ENCODE data around the gene EXOSC1. TPM values are rescaled to one million over a fixed set of nuclear protein-coding genes. Genes with fewer than 3 reads are reported as not detected.
A peak's percentile ranks its signal among the peaks of the same experiment; 100 is the strongest.

The EXOSC1 gene
- total RNA-seq, 1 experiment from 2014 or later: 34.7 TPM

DNA sequence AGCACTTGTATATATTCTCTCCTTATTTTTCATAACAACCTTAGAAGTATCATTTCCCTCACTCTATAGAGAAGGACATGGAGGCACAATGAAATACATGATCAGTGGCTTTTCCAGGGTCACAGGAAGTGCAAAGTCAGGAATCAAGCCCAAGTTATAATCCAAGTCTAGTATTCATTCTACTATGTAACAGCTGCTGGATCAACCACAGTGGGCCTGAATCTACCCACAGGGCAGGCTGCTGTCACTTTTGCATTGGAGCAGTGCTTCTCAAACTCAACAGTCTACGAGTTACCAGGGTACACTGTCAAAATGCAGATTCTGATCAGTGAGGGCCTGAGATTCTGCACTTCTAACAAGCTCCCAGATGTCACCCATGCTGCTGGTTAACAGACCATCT lies 18.4 kb upstream of the EXOSC1 start:
- Histone ChIP-seq H3K9me3 (ENCODE audit: low read length) (no peaks in the 10 kb centered on the region), H3K9ac (ENCODE audit: low read length) (no peak overlapping the region), H3K4me3 (ENCODE audit: low read length) (no peak overlapping the region), H3K27ac (ENCODE audit: low read length) (no peak overlapping the region), H3F3A (ENCODE audit: low read length, unreplicated experiment) (peaks cover 6% of the 10 kb centered on the region), H3K4me2 (ENCODE audit: low read length) (no peak overlapping the region), H3K4me1 (ENCODE audit: insufficient read depth, low read length) (peaks cover 11% of the 10 kb centered on the region), H3K9me2 (replicated peaks; ENCODE audit: low read length) (no peaks in the 10 kb centered on the region), H2AFZ (ENCODE audit: low read length) (no peak overlapping the region), H3K27me3 (ENCODE audit: low read length) (no peaks in the 10 kb centered on the region), H3K36me3 (ENCODE audit: low read depth, low read length) (peaks cover 66% of the 10 kb centered on the region), H3K79me2 (ENCODE audit: low read length) (no peaks in the 10 kb centered on the region), H4K20me1 (ENCODE audit: low read length) (no peaks in the 10 kb centered on the region)
- intact Hi-C loops (cut with micrococcal nuclease): loop anchor here (1.0 to 5.0 kb wide), 3 partner anchors 33 to 148 kb away; partner anchors contain the start of genes MMS19 and UBTD1
- ATAC-seq (peak; percentile 5; the same call in 1 of the 2 replicates), DNase-seq (no peak)
- BruUV-seq (replicated peaks): no TSS peak
- CTCF ChIA-PET: no interaction called here
- POLR2A ChIA-PET (ENCODE audit: unreplicated experiment): no interaction called here
- TF ChIP-seq, protein P1, sequence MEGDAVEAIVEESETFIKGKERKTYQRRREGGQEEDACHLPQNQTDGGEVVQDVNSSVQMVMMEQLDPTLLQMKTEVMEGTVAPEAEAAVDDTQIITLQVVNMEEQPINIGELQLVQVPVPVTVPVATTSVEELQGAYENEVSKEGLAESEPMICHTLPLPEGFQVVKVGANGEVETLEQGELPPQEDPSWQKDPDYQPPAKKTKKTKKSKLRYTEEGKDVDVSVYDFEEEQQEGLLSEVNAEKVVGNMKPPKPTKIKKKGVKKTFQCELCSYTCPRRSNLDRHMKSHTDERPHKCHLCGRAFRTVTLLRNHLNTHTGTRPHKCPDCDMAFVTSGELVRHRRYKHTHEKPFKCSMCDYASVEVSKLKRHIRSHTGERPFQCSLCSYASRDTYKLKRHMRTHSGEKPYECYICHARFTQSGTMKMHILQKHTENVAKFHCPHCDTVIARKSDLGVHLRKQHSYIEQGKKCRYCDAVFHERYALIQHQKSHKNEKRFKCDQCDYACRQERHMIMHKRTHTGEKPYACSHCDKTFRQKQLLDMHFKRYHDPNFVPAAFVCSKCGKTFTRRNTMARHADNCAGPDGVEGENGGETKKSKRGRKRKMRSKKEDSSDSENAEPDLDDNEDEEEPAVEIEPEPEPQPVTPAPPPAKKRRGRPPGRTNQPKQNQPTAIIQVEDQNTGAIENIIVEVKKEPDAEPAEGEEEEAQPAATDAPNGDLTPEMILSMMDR (conservative IDR thresholded peaks at IDR 0.05; ENCODE audit: low read depth, low read length): no peak
- TF ChIP-seq EZH2phosphoT487 (IDR thresholded peaks at IDR 0.05; ENCODE audit: borderline replicate concordance, low read length): no peak
- TF ChIP-seq EZH2 (IDR thresholded peaks at IDR 0.05; ENCODE audit: low read length, unreplicated experiment): no peak

DNA sequence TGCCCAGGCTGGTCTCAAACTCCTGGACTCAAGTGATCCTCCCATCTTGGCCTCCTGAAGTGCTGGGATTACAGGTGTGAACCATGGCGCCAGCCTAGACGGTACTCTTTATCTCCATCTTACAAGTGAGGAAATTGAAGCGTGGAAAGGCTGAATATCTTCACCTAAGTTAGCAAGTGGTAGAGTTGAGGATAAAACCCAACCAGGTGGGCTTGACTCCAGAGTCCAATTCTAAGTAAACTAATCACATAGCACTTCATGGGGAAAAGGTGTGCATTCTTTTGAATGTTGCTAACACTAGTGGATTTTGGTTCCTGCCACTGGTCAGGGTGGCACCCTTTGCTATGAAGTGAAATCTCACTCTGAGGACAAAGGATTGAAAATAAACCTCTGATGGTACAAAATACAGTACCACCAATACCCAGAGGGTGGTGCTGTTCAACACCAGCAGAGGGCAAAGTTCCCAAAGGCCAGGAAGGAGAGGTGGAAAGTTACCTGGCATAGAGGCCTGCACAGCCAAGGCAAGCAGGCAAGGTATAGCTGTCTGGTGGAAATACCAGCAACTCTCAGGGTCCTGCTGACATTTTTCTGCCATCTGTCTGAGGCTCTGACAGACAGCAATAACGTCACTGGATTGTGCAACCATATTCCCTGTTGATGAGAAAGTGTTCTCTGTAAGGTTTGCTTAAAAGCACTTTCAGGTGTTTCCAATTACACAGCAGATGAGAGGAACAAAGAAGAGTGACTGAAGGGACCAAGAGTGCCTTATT lies 17.7 kb upstream of the EXOSC1 start:
- Histone ChIP-seq H2AFZ (ENCODE audit: low read length) (no peak overlapping the region), H3K79me2 (ENCODE audit: low read length) (no peaks in the 10 kb centered on the region), H3K9me3 (ENCODE audit: low read length) (no peaks in the 10 kb centered on the region), H3K27ac (ENCODE audit: low read length) (no peak overlapping the region), H3K27me3 (ENCODE audit: low read length) (no peaks in the 10 kb centered on the region), H3K4me1 (ENCODE audit: insufficient read depth, low read length) (peaks cover 11% of the 10 kb centered on the region), H3K4me3 (ENCODE audit: low read length) (no peak overlapping the region), H3F3A (ENCODE audit: low read length, unreplicated experiment) (peaks cover 6% of the 10 kb centered on the region), H3K4me2 (ENCODE audit: low read length) (no peak overlapping the region), H3K36me3 (ENCODE audit: low read depth, low read length) (peaks cover 70% of the 10 kb centered on the region), H3K9me2 (replicated peaks; ENCODE audit: low read length) (no peaks in the 10 kb centered on the region), H3K9ac (ENCODE audit: low read length) (no peak overlapping the region), H4K20me1 (ENCODE audit: low read length) (no peaks in the 10 kb centered on the region)
- DNase-seq (peak; percentile 72), ATAC-seq (peak; percentile 59)
- intact Hi-C loops (cut with micrococcal nuclease): loop anchor here (1.0 to 5.0 kb wide), 4 partner anchors 34 to 149 kb away; partner anchors contain the start of genes MMS19 and UBTD1
- CTCF ChIA-PET: no interaction called here
- no TSS peak for BruUV-seq (replicated peaks)
- POLR2A ChIA-PET (ENCODE audit: unreplicated experiment): no interaction called here
- TF ChIP-seq, protein P1 (conservative IDR thresholded peaks at IDR 0.05; ENCODE audit: low read depth, low read length): peak; percentile 84
- TF ChIP-seq EZH2phosphoT487 (IDR thresholded peaks at IDR 0.05; ENCODE audit: borderline replicate concordance, low read length): no peak

DNA sequence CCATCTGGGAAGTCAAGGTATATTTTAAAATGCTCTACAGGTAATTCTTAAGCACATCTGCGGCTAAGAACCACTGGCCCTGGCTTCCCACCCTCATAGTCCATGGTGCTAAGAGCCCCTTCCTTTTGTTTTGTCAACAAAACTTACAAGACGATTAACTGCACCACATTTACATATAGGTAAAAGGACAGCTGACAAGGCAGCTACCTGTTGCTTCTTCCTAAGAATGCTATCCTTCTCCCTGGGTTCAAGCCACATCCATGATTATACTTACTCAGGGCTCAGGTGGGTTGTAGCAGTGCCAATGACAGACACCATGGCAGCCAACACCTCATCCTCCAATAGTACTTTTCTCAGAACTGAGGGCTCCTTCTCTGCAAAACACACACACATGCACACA lies 16.5 kb upstream of the EXOSC1 start:
- H3K27ac ChIP-seq (ENCODE audit: low read length): no peak overlapping the region
- DNase-seq (no peak), ATAC-seq (no peak)
- peaks cover 8% of the 10 kb centered on the region for H3K4me1 ChIP-seq (ENCODE audit: insufficient read depth, low read length)
- H2AFZ ChIP-seq (ENCODE audit: low read length): no peak overlapping the region
- no peaks in the 10 kb centered on the region for H3K9me2 ChIP-seq (replicated peaks; ENCODE audit: low read length)
- no peak overlapping the region for H3K9ac ChIP-seq (ENCODE audit: low read length)
- ChIA-PET CTCF (no interaction called here), POLR2A (ENCODE audit: unreplicated experiment) (interaction anchor here (0.5 kb wide), 1 partner anchor 57 kb away, joined by 3 read pairs; no protein-coding TSS in a partner anchor)
- no peaks in the 10 kb centered on the region for H3K27me3 ChIP-seq (ENCODE audit: low read length)
- peaks cover 6% of the 10 kb centered on the region for H3F3A ChIP-seq (ENCODE audit: low read length, unreplicated experiment)
- no peaks in the 10 kb centered on the region for H4K20me1 ChIP-seq (ENCODE audit: low read length)
- TF ChIP-seq EZH2phosphoT487 (IDR thresholded peaks at IDR 0.05; ENCODE audit: borderline replicate concordance, low read length) (no peak), EZH2 (IDR thresholded peaks at IDR 0.05; ENCODE audit: low read length, unreplicated experiment) (no peak)
- TF ChIP-seq, protein P1 (conservative IDR thresholded peaks at IDR 0.05; ENCODE audit: low read depth, low read length): no peak
- peaks cover 68% of the 10 kb centered on the region for H3K36me3 ChIP-seq (ENCODE audit: low read depth, low read length)
- no peaks in the 10 kb centered on the region for H3K79me2 ChIP-seq (ENCODE audit: low read length)
- no peak overlapping the region for H3K4me3 ChIP-seq (ENCODE audit: low read length)
- no peaks in the 10 kb centered on the region for H3K9me3 ChIP-seq (ENCODE audit: low read length)
- intact Hi-C loops (cut with micrococcal nuclease): loop anchor here (5.0 kb wide), 2 partner anchors 35 to 75 kb away; partner anchors contain the start of genes MMS19 and UBTD1
- no TSS peak for BruUV-seq (replicated peaks)
- H3K4me2 ChIP-seq (ENCODE audit: low read length): no peak overlapping the region

All from PC-3 (cell line).